ENCODE measurements around the gene VANGL2. TPM values are rescaled to one million over a fixed set of nuclear protein-coding genes. Genes with fewer than 3 reads are reported as not detected.

VANGL2 gene
- total and polyA plus RNA-seq, 2 of the 8 experiments (the other 6 are each of a cell fraction or from before 2014, with no cell fraction given): 62.5 to 118 TPM

DNA sequence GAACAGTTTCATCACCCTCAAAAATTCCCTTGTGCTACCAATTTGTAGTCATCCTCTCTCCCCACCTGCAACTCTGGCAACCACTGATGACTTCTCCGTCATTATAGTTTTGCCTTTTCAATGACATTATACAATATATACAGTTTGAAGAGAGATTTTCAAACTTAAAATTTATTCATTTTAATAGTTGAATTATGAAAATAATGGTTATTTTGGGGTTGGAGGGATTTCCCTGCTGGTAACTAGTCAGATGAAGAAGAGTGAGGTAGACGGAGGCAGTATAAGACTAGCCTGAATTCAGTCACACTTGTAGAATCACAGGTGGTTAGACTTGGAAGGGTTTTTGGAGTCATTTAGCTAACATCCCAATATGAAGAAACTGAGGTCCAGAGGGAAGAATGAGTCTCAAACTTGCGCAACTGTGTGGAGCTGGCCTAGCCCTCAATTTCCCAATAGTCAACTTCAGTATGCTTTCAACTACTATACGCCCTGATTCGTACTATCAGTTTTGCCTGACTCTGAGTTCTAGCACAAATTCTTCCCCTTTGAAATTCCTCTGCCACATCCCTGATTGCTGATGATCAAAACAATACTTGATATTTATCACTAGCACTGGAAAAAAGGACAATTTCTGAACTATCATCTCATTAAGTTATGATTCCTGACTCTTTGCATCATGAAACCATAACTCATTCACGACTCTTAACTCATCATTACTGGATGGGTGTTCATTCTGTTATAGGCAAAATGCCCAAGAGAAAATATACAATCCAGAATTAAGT, 54.2 kb downstream of the VANGL2 start:
- Histone ChIP-seq H3K23ac (ENCODE audit: insufficient read length) (no peak overlapping the region), H3K27me3 (replicated peaks in 1 of 4; ENCODE audit: control insufficient read depth in 3 of 4, extremely low read depth in 1 of 4, insufficient read depth in 3 of 4, low read length in 3 of 4) (no peaks in the 10 kb centered on the region), H3K36me3 (ENCODE audit: control insufficient read depth in 2 of 4, insufficient read depth in 4 of 4, low read length in 3 of 4) (no peaks in the 10 kb centered on the region), H4K91ac (replicated peaks; ENCODE audit: insufficient read length, low read length) (no peak overlapping the region), H2AFZ (ENCODE audit: low read length) (no peak overlapping the region), H3K4me1 (replicated peaks in 1 of 4; ENCODE audit: control insufficient read depth in 3 of 4, insufficient read depth in 4 of 4, low read length in 3 of 4) (peaks cover 0 to 3% (median 2%) of the 10 kb centered on the region in 4 experiments; a peak in 3 of 7 replicates), H2BK20ac (ENCODE audit: low read length) (no peak overlapping the region), H3K27ac (ENCODE audit: low read depth, low read length) (no peak overlapping the region), H3K79me1 (ENCODE audit: low read depth, low read length) (no peaks in the 10 kb centered on the region), H3K23me2 (ENCODE audit: low read depth, low read length) (no peaks in the 10 kb centered on the region), H3K79me2 (ENCODE audit: control insufficient read depth in 1 of 2, insufficient read depth in 2 of 2, low read length in 2 of 2) (no peaks in the 10 kb centered on the region), H4K20me1 (replicated peaks in 1 of 2; ENCODE audit: control insufficient read depth in 1 of 2, insufficient read depth in 2 of 2, low read length in 2 of 2) (no peaks in the 10 kb centered on the region), H2BK15ac (ENCODE audit: low read length) (no peak overlapping the region), H3K4ac (replicated peaks; ENCODE audit: insufficient read length, low read depth, low read length) (no peak overlapping the region), H3K56ac (replicated peaks; ENCODE audit: insufficient read length, low read depth, low read length) (no peak overlapping the region), H2BK12ac (ENCODE audit: low read depth, low read length) (no peak overlapping the region), H3K18ac (ENCODE audit: extremely low read depth, low read length) (no peak overlapping the region), H3K14ac (ENCODE audit: insufficient read length) (no peak overlapping the region), H3K9ac (replicated peaks in 1 of 4; ENCODE audit: extremely low read depth in 1 of 4, low read depth in 3 of 4, low read length in 3 of 4) (no peak overlapping the region), H2BK120ac (replicated peaks; ENCODE audit: low read depth, low read length) (no peak overlapping the region), H3K4me3 (ENCODE audit: extremely low read depth in 1 of 4, insufficient read depth in 2 of 4, low read depth in 3 of 4, low read length in 4 of 4) (no peak overlapping the region), H2BK5ac (ENCODE audit: low read depth, low read length) (no peak overlapping the region), H3K9me3 (ENCODE audit: insufficient read depth in 2 of 2, low read depth in 1 of 2, low read length in 1 of 2) (no peaks in the 10 kb centered on the region), H2AK5ac (ENCODE audit: low read depth, low read length) (no peak overlapping the region), H4K5ac (ENCODE audit: insufficient read length, low read depth, low read length) (no peak overlapping the region), H3K4me2 (ENCODE audit: insufficient read depth in 1 of 2, low read depth in 2 of 2, low read length in 2 of 2) (no peak overlapping the region), H4K8ac (ENCODE audit: extremely low read depth, insufficient read depth, low read length) (no peak overlapping the region)
- WGBS, 2 experiments (ENCODE audit: extremely low coverage in 1 of 2, insufficient coverage in 1 of 2, insufficient read length in 1 of 2, insufficient replicate concordance in 2 of 2, low coverage in 1 of 2, low lambda C conversion rate in 2 of 2, missing lambda C conversion rate in 1 of 2): 90% methylated on average over 6 of the region's 6 CpGs; no CpG with 5 or more reads in 1 of the 2 experiments
- ChIA-PET CTCF (ENCODE audit: partially characterized antibody) (interaction anchor here (0.6 kb wide), 1 partner anchor 18 kb away, joined by 3 read pairs; no protein-coding TSS in a partner anchor), POLR2A (ENCODE audit: partially characterized antibody) (no interaction called here)
- DNase-seq (ENCODE audit: low read depth in 1 of 2, low spot score in 2 of 2) (no peak), FAIRE-seq (no peak)
- TF ChIP-seq BRCA1 (IDR thresholded peaks at IDR 0.05; ENCODE audit: low read depth, low read length) (no peak), TAF7 (optimal IDR thresholded peaks at IDR 0.05; ENCODE audit: borderline replicate concordance, low read depth, low read length) (no peak), POLR2AphosphoS5 (IDR thresholded peaks at IDR 0.05; ENCODE audit: low read depth, low read length) (no peak), JUND (IDR thresholded peaks at IDR 0.05; ENCODE audit: low read length) (no peak), TAF1 (IDR thresholded peaks at IDR 0.05; ENCODE audit: low read depth, low read length) (no peak), HDAC2 (IDR thresholded peaks at IDR 0.05; ENCODE audit: borderline replicate concordance in 1 of 2, low read depth in 2 of 2, low read length in 2 of 2) (no peak), RBBP5 (IDR thresholded peaks at IDR 0.05; ENCODE audit: borderline replicate concordance, low read depth, low read length) (no peak), TBP (IDR thresholded peaks at IDR 0.05; ENCODE audit: low read depth, low read length) (no peak), YY1 (IDR thresholded peaks at IDR 0.05; ENCODE audit: low read depth, low read length) (no peak), CEBPB (IDR thresholded peaks at IDR 0.05; ENCODE audit: low read depth, low read length) (no peak)
- TF ChIP-seq, protein P1, sequence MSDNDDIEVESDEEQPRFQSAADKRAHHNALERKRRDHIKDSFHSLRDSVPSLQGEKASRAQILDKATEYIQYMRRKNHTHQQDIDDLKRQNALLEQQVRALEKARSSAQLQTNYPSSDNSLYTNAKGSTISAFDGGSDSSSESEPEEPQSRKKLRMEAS (IDR thresholded peaks at IDR 0.05): no peak
- TF ChIP-seq, protein P2, sequence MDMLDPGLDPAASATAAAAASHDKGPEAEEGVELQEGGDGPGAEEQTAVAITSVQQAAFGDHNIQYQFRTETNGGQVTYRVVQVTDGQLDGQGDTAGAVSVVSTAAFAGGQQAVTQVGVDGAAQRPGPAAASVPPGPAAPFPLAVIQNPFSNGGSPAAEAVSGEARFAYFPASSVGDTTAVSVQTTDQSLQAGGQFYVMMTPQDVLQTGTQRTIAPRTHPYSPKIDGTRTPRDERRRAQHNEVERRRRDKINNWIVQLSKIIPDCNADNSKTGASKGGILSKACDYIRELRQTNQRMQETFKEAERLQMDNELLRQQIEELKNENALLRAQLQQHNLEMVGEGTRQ (IDR thresholded peaks at IDR 0.05; ENCODE audit: low read length): no peak
